NCI-H1092 (cell line): ENCODE results near the gene CYB5R4.
A peak's percentile ranks its signal among the peaks of the same experiment; 100 is the strongest.
"Not testable (repeated sequence)": the region's sequence is repeated elsewhere in the genome, so short reads cannot be mapped to it uniquely, and the experiment has no call there.

Experiments used
- DNase-seq: peaks from one replicate; lab custom pipeline; 2025; lab: John Stamatoyannopoulos, UW

Gene CYB5R4

DNA sequence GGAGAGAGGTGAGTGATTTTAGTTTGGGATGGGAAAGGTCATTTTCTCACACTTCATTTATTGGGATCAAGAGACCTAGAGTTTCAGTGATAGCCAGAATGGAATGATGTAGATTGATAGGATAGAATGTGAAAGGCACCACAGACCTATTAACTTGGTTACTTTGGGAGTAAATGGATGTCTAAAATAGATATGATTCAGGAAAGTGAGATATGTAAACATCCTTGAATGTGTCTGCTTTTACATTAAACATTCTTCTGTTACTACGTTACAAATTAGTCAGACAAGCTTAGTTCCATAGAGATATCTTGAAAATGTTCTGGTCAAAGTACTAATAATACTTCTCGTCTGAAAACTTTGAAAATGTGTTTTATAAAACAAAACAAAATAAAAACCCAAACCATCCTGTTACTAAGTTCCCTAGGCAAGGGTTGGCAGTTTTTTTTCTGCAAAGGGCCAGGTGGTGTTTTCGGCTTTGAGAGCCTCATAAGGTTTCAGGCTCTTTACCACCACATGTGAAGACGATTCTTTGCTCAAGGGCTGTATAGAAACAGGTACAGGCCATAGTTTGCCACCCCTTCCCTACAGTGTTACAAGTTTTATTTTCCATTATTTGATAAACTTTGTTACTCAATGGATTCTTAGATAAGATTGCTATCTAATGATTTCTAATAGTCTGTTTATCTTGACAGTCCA lies 3.4 kb downstream of the CYB5R4 start:
- DNase-seq, result no peak

- DNase-seq, result no peak
Measured at GRCh38 chr6:83867043-83867442, 7.6 kb downstream of the CYB5R4 start.

DNA sequence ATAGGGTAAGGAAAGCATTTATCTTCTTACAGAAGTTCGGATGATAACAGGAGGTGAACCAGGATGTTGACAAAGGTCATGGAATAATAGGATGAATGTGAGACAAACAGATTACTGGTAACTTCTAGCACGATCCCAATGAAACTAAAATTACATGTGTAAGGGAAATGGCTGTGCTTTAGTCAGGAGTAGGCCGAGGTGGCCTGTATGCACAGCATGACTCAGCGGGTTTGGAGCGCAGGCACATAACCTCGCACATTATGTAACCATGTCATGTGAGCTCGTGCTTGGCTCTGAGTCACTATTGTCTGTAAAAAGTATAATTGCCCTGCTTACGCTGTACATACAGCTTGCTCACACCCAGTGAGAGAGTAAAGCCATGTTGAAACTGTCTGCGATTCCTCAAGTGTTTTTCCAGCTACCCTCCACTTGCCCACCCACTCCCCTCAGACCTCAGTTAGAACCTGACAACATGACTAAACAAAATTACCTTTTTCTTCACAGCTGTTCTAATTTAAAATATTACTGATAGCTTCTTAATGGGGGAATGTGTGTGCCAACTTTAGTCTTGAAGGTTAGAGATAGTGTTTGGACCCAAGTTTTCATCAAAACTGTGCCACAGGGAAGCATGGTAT lies 8.2 kb downstream of the CYB5R4 start:
- no peak for DNase-seq

DNA sequence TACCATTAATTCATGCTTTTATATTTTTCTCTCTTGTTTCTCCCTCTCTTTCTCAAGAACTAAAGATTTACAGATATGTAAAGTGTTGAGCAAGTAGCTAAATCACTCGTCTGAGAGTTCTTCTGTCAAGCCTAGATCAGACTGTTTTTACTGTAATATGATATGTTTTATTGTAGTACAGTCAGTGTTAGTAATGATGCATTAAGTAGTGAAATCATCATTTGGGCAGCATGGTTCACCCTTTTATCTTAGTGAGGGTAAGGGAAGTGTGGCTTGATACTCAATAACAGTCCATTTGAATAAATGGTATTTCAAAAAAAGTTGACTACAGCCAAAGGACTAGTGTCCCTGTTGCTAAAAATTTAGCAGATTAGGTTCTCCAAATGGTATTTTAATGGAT lies 9.2 kb downstream of the CYB5R4 start:
- no peak for DNase-seq

GRCh38 chr6:83870649-83871048 lies 11.2 kb downstream of the CYB5R4 start:
- DNase-seq, result no peak

DNA sequence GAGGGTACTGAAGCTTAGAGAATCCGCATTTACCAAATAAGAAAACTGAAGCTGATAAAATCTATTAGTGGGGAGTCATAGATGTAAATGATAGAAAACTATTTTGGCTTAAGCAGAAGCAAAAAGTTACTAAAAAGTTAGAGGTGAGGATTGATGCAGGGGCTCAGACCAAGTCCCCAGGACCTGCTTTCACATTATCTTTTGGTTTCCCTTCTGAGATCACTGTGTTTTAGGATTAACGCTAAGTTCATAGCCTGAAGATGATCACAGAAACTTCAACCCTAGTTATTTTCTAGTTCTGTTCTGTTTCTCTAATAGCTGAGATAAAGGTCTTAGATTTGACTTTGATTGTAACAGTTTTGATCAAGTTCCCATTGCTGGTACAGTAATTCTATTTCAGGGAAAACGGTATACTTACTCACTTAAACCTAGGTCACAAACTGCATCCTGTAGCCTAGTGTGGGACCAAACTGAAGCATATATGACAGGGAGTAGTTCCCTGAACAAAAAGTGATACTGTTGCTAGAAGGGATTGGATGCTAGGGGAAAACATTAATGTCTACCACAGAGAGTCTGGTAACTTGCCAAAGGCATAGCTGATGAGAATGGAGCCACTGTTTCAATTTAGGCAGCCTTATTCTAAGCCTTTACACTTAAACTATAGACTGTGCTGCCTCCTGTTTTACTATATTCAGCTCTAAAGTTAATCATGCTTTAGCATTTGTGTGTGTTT lies 13.1 kb downstream of the CYB5R4 start:
- no peak for DNase-seq

DNA sequence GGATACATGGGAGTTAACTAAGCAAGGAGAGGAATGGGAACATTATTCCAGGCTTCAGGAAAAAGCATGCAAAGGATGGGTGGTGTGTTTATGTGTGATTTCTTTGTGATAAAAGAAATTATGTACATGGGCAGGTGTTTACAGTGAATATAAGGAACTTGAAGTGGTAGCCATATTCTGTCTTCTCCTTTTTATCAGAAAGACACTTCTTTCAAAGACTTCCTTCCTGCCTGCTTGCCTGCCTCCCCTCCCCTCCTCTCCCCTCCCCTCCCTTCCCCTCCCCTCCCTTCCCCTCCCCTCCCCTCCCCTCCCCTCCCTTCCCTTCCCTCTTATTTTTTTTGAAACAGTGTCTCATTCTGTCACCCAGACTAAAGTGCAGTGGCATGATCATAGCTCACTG lies 14.4 kb downstream of the CYB5R4 start:
- no peak for DNase-seq

- DNase-seq, result no peak
Measured at GRCh38 chr6:83875843-83876242, 16.4 kb downstream of the CYB5R4 start.

DNA sequence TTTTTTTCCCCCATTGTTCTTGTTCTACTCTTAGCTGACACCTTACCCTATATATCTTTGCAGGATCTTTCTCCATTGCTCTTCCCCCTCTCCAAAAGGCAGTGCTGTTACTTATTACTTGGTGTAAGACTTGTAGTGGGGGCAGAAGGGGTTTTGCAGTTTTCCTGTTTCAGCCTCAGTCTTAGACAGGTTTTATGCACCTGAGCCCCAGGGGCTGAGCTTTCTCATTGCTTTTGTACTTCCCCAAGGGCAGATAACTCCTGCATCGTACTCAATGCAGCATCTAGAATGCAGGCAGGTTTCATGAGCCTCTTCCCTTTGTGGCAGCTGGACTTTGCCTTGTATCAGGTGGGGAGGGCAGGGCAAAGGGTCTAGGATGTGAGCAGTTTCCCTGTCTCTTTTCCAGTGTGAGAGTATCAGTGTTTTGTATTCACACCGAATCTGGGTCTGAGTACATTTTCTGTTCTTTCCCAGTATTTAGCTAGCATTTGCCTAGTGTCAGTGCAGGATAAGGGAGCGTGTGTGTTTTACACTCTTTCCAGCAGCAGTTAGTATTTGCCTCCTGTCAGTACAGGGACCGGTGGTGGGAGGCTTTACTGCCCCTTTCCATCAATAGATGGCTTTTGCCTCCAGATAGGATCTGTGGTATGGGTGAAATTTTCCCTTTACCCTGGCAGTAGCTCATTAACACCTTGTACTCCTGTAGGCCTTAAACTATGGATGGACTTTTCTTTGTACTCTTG lies 19.6 kb downstream of the CYB5R4 start:
- no peak for DNase-seq

DNA sequence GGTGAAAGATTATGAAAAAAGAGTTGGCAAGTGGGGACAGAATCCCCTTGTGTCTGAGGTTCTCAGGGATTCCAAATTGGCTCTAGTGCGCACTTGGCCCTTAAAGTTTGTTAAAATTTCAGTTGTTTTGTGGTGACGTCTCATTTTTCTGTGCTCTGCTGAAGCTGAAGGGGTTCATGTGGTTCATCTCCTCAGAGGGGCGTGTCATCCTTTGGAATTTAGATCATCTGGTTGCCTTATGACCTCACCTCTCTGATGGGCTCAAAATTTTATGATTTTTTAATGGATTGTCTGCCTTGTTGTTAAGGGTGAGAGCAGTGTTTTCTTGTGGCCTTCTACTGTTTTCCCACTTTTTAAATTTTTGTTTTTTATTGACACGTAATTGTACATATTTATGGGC lies 20.3 kb downstream of the CYB5R4 start:
- no peak for DNase-seq

DNA sequence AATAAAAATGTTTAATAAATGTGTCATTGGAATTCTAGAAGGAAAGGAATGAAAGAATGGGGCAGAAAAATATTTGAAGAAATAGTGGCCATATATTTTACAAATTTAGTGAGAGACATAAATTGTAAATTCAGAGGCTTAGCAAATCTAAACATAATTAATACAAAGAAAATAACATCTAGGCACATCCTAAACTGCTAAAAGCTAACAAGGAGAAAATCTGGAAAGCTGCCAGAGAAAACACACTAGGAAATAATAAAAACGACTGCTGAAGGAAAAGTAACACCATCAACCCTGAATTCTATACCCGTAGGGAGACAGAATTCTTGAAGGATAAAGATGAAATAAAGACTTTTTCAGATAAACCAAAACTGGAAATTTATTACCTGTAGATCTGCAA lies 23.8 kb downstream of the CYB5R4 start:
- DNase-seq, result peak; percentile 4

DNA sequence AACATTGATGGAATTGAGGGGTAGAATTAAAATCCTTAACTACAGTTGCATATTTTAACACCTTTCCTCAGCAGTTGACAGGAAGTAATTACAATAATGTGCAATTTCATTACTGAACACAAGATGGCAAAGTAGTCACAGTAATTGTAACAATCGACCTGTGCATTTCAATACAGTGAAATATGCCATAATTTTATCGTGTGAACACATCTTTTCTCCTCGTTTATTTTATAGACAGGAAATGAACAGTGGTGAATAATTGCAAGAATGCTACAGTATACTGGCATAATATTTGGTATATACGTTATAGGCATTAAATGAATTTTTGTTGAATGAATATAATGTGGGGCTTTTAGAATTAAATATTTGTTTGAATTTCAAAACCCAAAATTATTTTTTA lies 25.0 kb downstream of the CYB5R4 start:
- peak; percentile 1 for DNase-seq

GRCh38 chr6:83885984-83886383 lies 26.5 kb downstream of the CYB5R4 start:
- DNase-seq, result no peak

- no peak for DNase-seq
Measured at GRCh38 chr6:83889621-83890020, 30.1 kb downstream of the CYB5R4 start.

GRCh38 chr6:83890520-83890919 lies 31.0 kb downstream of the CYB5R4 start:
- DNase-seq, result no peak

DNA sequence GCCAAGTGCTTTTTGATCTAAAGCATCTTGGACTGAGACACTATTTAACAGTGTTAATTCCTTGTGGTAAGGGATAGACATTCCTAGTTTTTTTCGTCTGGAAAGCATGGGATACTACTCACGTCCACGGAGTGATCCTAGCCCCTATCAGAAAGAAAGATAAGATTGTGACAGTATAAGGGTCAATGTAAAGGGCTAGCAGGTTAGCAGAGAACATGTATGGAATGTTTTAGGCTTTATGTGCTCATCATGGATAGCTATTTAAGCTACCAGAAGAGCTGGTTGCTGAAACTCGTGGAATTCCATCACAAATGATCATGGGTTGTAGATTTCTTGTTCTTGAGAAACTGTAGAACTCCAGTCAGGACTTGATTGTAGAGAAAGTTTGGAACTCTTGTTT lies 32.1 kb downstream of the CYB5R4 start:
- DNase-seq, result no peak

DNA sequence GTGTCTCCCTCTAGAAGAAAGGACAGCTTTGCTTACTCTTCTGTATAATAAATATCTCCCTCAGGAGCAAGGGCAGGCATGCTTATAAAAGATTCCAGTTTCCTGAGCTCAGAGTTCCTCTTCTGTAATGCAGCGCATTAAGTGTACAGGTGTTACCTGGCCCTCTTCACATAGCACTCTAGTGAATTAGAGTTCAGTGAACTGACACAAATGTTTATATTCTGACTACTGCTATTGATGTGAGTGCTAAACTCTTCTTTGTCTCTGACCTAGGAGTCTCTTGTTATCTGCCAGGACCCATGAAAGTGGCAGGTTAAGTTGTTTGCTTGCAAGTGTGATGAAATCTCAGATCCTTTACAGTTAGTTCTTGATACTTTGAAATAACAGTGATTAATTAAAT lies 33.5 kb downstream of the CYB5R4 start:
- no peak for DNase-seq

DNA sequence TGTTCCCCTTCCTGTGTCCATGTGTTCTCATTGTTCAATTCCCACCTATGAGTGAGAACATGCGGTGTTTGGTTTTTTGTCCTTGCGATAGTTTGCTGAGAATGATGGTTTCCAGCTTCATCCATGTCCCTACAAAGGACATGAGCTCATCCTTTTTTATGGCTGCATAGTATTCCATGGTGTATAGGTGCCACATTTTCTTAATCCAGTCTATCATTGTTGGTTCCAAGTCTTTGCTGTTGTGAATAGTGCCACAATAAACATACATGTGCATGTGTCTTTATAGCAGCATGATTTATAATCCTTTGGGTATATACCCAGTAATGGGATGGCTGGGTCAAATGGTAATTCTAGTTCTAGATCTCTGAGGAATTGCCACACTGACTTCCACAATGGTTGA lies 37.6 kb downstream of the CYB5R4 start:
- DNase-seq, result not testable (repeated sequence)

- DNase-seq, result no peak
Measured at GRCh38 chr6:83901624-83902023, 42.1 kb downstream of the CYB5R4 start.

DNA sequence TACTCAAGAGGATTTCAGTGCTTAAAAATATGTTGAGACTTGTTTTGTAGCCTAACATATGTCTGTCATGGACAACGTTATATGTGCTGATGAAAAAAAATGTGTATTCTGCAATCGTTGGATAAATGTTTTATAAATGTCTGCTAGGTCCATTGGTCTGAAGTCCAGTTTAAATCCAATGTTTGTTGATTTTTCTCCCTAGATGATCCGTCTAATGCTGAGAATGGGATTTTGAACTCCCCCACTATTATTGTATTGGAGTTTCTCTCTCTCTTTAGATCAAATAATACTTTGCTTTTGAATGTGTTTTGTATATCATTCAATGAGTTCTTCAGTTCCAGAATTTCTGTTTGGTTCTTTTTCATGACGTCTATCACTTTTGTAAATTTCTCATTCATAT lies 44.9 kb downstream of the CYB5R4 start:
- no peak for DNase-seq

DNA sequence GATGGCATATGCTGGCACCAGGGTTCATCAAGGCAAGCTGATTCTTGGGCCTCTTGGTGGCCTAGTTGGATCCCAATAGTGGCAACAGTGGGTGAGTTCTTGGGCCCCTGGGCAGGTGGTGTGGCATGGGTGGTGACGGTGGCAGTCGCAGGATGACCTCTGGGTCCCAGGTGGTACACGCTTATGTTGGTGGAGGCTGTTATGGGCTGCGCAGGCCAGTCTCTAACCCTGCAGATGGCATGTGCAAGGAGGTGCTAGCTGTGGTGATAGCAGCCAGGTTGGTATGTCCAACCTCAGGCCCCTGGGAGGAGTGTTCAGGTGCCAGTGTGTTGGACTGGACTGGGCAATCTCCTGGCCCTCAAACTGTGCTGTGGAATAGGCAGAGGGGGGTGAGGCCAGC lies 46.2 kb downstream of the CYB5R4 start:
- no peak for DNase-seq

DNA sequence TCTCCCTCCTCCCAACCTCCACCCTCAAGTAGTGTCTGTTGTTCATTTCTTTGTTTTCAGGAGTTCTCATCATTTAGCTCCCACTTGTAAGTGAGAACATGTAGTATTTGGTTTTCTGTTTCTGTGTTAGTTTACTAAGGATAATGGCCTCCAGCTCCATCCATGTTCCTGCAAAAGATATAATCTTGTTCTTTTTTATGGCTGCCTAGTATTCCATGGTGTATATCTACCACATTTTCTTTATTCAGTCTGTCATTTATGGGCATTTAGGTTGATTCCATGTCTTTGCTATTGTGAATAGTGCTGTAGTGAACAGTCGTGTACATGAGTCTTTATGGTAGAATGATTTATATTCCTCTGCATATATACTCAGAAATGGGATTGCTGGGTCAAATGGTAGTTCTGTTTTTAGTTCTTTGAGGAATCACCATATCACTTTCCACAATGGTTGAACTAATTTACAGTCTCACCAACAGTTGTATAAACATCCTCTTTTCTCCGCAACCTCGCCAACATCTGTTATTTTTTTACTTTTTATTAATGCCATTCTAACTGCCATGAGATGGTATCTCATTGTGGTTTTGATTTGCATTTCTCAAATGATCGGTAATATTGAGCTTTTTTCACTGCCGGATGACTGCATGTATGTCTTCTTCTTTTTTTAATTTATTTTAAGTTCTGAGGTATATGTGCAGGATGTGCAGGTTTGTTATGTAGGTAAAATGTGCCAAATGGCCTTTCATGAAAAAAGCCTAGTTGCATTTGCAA lies 48.3 kb downstream of the CYB5R4 start:
- not testable (repeated sequence) for DNase-seq
